HG02981 (cell line): ENCODE results near the gene MICU1.
"Not testable (repeated sequence)": the region's sequence is repeated elsewhere in the genome, so short reads cannot be mapped to it uniquely, and the experiment has no call there.

ENCODE experiments used
- ATAC-seq: cut with Tn5 transposase; IDR thresholded peaks from one replicate; pipeline ENCODE4 v1.9.1; 2021; ENCODE audit warnings: mild to moderate bottlenecking, moderate library complexity; ENCODE audit not compliant: unreplicated experiment

The MICU1 gene

DNA sequence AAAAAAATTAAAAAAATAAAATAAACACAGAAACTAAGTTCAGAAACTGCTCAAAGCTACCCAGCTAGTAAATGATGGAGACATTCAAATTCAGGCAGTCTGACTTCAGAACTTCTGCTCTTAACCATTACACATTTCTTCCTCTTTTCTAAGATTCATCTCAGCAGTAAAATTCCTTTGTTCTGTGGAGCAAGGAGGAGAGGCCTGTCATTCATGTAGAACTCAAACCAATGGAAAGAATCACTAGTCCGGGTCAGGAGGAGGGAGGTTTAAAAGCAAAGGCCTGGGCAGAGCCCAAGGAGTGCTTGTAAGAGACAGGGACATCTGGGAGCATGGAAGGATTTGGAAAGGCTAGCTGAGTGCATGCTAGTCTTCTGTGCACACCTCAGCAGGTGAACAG lies 233.3 kb downstream of the MICU1 start:
- no peak for ATAC-seq

DNA sequence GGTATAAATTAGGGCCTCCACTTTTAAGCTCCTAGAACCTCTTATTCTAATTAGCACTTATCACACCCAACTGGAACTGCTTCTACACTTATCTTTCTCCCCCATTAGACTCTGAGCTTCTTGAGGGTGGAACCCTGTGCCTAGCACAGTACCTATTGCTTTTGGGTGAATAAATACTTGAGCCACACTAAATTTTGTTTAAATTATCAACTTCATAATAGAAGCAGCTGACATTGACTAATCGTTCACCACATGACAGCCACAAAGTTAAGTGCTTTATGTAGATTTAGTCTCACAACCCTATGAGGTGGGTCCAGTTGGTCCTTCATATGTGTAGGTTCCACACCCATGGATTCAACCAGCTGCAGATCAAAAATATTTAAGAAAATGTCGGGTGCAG lies 235.1 kb downstream of the MICU1 start:
- ATAC-seq: no peak

DNA sequence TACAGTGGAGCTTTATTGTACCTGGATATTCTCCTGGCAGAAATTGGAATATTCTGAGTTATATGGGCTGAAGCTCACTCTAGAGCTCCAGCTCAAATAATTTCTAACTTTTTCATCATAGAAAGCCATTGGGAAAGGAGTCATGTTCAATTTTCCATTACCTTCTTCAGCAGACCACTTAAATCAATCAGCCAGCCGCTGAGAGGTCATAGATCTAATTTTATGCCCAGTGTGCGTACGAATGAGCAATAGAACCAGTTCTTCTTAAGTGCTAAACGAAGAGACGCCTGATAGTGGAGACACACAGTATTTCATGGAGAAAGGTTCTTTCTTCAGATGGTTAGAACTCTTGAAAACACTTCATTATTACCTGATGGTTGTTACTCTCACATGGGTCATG lies 236.2 kb downstream of the MICU1 start:
- no peak for ATAC-seq

DNA sequence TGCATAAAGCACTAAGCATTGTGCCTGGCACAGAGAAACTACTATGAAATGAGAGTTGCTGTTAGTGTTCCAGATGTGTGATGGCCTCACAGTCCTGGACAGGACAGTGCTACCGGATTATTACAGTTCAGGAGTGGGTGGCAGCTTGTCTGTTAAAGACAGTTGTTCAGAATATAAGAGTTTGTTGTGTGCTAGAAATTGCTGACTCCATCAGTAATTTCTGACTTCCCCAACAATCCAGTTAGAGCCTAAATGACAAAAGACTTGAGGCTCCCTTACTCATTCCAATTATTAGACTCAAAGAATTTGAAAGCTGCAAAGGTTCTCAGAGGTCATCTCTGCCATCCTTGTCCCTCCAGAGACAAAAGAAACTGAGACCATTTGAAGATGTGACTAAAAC lies 236.9 kb downstream of the MICU1 start:
- ATAC-seq: no peak

DNA sequence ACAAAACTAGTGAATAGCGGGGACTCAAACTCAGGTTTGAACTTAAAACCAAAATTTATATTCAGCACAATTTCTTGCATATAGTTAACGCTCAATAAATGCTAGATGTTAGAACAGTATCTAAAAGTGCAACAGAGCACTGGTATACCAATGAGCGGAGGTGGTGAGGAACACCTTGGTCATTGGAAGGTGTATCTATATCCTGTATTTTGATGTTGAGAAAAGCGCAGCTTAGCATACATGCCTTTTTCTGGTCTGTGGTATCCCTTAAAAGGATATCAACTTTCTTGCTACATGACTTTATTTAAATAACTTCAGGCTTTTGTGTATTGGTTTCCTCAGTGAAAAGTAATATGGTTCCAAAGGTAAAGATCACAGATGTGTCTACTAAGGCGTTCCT lies 237.8 kb downstream of the MICU1 start:
- no peak for ATAC-seq

DNA sequence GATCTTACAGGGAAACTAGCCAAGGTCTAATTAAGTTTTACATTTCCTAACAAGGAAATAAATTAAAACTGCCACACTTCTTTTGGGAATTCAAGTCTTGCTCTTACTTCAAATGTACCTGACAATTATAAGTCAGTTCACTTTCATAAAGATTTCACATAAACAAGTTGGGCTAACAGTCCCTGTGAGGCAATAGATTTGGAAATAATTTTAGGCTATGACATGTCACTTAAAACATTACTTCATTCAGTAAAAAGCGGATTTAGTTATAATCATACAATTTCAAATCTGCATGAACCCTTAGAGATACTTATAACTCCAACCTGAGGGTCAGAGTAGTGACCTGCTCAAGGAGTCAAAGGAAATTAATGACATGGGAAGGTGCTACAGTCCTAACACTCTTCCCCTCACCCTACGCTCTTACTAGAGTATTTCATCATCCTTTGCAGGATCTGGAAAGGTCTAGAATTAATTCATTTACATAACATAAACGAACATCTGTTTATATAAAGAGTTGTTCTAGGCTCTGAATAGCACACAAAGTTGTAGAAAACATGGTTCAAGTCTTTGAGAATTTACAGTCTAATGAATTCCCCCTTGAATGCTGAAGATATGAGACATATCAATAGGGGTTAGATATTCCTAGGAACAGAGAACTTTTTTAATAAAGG lies 238.8 kb downstream of the MICU1 start:
- no peak for ATAC-seq

DNA sequence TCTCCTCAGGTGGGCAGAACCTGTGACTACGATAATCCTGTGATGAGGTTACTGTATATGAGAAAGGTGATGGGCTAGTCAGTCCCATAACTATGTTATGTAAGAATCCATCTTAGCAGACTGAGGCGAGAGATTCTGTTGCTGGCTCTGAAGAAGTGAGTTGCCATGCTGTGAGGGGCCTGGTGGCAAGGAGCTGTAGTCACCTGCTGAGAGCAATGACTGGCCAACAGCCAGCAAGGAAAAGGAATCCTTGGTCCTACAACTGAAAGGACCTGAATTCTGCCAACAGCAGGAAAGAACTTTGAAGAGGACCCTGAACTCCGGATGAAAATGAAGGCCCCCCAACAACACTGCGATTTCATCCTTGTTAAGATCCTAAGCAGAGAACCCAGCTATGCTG lies 240.2 kb downstream of the MICU1 start:
- ATAC-seq: no peak

DNA sequence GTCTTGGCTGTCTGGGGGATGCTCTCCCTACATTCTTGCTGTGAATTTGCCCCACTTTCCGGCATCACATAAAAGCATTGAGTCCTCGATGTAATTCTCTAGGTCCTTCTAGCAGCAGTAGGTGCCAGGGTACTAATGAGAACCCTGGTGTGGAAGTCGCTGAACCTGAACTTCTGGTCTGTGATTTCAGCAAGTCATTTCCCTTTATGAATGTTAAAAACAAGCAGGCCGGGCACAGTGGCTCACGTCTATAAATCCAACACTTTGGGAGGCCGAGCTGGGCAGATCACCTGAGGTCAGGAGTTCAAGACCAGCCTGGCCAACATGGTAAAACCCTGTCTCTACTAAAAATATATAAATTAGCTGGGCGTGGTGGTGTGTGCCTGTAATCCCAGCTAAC lies 240.9 kb downstream of the MICU1 start:
- not testable (repeated sequence) for ATAC-seq

DNA sequence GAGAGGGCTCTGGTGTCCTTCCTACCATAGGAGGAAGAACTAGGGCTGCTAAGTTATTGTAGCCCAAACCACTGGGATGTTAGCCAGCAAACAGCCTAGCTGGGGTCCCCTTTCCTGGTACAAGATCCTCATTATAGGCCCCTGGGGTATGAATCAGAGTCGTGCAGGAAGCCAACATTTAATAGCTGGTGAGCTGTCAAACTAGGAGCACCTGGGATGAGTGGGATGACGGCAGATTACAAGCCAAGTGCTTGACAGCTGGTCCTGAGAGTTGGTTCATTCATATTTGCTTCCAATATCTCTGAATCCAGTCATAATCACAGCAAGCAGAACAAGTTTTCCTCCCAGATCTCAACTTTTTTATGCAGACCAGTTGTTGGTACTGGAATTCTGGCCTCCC lies 246.1 kb downstream of the MICU1 start:
- no peak for ATAC-seq

DNA sequence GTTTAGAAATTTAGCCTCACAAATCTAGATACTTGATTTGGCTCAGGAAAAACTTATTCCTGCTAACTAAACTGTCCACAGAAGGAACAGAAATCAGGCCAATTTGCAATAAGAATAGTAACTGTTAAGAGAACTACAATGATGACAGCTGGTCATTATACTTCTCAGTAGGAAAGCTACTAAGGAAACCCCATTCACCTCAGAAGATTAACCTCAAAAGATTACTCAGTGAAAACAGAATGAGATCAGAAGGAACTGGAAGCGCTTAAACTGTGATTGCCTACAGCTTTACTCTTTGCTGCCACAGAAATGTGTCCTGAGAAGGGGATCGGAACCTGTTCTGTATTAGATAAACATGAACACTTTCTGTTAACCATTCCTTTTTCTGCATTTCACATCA lies 246.8 kb downstream of the MICU1 start:
- ATAC-seq: no peak

DNA sequence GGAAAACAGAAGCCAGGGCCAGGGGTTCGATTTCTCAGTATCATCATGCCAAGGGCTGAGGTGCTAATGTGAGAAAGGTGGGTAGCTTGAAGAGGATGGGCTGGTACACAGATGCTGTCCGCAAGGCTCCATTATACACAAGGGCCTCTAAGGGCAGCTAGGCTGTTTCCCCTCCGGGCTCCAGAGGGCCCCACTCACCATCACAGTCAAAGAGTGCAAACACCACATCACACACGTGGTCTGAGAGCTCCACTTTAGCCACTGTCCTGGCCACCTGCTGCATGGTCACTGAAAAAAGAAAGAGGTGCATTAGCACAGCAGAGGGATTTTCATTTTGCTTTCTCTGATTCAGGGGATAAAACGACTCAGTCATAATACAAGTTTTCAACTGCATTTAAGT lies 250.3 kb downstream of the MICU1 start:
- ATAC-seq: no peak

DNA sequence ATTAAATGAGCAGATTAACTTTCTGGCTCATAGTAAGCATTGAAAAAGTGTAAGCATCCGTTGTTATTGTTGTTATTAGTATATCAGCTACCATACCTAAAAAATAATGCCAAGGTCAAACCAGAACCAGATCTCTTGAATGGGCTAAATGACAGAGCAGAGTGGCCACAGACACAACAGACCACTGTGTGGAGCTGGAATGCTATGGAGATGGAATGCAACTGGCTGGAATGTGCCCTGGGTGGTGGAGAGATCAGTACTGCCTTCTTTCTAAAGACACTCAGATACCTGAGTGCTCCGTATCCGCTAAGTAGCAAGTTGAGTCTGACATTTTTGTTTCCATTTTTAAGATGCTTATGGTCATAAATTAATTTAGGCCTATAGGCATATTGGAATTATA lies 250.7 kb downstream of the MICU1 start:
- no peak for ATAC-seq

DNA sequence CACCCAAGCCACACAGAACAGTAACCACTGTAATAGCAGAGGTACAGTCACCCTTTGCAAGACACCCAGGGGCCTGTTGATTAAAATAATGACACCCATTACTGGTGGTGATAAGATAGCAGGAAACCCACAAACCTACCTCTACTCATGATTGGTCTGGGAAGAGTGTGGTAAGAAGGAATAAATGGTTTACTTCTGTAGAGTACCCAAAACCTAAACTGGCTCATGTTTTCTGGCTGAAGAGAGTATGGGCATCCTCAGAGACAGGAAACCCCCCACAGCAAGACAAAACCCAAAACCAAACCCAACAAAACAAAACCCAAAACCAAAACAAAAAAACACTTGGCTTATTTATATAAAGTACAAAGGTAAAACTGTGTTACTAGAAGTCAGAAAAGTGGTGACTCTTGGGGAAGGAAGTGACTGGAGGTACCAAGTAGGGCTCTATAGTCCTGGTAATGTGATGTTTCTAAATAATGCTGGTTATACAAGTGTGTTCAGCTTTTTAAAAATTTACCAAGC lies 255.6 kb downstream of the MICU1 start:
- ATAC-seq: peak; percentile 51

DNA sequence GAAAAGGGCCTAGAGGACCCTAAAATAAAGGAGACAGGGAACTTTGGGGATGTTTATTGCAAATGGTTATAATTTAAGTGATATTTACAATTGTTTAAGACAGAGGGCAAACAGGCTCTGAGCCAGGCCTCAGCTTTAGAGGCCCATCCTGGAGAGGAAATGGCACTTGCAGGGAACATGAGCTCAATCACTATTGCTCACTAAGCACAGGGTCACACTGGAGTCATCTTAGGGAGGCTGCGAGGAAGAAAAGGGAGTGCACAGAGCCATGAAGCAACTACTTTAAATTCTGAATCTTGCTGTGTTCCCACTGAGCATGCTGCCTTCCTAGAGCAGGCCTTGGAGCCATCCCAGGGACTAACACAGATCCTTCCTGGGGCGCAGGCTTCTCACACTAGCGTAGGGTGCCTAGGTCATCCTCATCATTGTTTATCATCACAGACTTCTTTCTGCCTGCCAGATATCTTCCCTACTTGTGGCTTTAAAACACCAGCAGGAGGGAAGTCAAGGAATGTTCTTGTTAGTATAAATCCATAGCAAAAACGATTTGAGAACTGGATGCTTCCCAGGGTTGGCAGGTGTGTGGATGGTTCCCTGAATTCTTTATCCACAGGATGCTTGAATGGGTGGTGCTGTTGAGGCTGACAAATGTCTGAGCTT lies 258.4 kb downstream of the MICU1 start:
- no peak for ATAC-seq

DNA sequence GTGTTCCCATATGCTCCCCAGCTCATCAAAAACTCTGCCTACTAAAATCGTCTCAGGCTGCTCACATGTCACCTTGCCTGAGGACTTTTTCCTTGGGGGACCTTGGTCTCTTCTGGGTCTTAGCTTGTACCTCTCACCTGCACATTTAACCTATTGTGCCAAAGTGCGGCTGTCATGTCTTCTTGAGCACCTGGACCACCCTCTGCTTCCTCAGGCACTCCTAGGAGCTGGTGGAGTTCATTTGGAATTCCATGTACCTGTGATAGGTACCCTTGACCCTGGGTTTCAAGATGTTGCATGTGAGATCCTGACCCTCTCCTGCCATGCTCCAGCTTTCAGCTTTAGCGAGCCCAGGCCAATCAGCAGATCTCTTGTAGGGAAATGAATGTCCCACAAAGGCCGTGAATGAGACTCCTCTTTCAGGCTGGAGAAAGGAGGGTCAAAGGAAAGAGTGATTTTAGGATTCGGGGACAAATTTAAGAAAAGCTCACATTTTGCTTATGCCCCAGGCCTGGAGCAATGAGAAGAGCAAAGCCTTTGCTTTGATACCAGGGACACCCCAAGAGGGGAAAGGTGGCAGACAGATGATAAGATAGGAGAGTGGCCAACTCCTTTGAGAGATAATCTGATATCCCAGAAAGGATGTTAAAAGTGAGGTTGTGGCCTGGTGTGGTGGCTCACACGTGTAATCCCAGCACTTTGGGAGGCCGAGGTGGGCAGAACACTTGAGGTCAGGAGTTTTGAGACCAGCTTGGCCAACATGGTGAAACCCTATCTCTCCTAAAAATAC lies 260.6 kb downstream of the MICU1 start:
- ATAC-seq: no peak

DNA sequence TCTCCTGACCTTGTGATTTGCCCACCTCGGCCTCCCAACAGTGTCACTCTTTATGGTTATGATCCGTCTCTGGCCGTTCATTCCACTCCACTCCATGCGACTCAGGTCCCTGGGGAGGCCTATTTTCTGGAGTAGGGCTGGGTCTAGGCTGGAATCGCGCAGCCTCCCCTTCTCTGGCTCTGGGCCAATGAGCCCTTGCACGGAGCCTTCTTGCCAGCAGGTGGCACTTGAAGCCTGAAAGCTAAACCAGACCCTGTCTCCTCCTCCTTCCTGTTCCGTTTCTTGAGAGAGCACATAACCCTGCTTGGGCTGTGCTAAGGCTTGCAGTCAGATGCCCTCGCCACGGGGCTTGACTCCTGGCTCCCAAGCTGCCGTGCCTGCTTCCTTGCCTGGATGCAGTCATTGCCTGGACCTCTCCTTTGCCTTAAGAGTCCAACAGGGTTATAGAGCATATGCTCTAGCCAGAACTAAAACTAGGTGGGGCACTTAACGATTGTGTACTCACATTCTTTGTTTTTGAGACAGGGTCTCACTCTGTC lies 261.6 kb downstream of the MICU1 start:
- peak; percentile 89 for ATAC-seq

DNA sequence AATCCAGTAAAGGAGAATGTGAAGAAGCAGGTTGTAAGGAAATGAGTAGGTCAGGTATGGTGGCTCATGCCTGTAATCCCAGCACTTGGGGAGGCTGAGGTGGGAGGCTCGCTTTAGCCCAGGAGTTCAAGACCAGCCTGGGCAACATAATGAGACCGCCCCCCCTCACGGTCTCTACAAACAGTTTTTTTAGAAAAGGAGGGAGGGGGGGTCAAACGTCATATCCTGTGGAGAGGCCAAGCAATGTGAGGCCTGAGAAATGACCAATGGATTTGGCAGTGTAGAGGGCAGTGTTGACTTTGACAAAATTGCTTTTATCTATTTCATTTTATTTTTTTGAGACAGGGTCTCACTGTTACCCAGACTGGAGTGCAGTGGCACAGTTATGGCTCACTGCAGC lies 268.9 kb downstream of the MICU1 start:
- no peak for ATAC-seq

DNA sequence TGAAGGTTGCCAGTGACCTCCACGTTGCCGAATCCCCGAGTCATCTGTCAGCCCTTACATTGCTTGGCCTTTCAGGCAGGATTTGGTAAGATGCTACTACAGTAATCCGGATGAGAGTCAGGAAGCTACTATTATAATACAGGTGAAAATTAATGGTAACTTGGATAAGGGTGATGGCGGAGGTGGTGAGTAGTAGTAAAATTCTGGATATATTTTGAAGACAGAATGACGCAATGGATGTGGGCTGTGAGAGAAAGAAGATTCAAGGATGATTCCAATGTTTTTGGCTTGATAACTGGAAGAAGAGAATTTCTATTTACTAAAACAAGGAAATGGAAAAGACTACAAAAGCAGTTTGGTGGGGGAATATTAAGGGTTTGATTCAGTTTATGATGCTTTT lies 269.8 kb downstream of the MICU1 start:
- no peak for ATAC-seq

DNA sequence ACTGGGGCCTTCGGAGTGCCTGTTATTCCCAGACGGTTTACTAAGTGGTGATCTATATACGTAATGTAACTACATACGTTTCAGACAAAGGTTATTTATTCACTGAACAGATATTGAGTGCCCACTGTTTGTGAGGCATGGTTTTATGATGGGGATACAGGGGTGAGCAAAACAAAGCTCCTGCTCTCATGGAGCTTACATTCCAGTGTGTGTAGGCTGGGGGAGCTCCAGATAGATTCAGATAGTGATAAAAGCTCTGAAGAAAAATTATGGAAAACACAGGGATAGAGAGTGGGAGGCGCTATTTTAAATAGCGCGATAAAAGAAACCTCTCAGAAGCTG lies 270.7 kb downstream of the MICU1 start:
- no peak for ATAC-seq

DNA sequence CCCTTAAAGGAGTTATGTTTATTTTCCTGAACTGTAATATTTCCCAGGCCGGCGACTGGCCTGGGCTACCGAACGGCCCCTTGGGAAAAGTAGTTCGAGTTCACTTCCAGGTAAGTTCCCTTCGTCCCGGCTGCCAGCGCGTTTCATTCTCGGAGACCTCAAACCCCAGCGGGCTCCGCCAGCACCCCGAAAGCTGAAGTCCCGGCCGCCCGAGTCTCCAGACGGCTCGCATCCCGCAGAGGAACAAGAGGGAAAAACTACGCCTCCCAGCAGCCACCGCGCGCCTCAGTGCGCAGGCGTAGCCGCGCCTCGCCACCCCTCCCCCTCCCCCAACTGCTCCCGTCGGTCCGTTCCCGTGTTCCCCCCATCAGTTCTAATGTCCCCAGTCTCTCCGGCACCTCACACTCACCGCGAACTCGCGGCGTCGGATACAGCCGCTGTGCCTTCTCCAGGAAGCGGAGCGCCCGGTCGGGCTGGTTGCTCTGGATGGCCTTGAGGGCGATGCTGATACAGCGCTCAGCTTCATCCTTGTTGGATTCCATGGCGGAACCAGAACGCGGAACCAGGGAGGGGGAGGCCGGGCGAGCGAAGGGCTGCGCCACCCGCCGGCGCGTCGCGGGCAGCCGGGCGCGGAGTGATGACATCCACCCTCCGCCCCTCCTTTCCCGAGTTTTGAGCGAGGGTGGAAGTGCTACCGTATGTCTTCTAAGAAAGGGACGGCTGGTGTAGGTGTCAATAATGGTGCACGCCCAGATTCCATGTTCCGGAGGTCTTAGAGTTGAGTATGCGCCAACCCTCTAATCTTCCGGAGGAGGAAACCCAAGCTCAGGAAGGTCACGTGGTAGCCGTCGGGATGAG lies 271.3 kb downstream of the MICU1 start, which contains the start of gene DNAJB12:
DNAJB12 (minus strand) TSS at position 564 of the 858 bp plus-strand sequence; CDS start at position 542, 22 bp downstream.
- ATAC-seq: peak; percentile 66

DNA sequence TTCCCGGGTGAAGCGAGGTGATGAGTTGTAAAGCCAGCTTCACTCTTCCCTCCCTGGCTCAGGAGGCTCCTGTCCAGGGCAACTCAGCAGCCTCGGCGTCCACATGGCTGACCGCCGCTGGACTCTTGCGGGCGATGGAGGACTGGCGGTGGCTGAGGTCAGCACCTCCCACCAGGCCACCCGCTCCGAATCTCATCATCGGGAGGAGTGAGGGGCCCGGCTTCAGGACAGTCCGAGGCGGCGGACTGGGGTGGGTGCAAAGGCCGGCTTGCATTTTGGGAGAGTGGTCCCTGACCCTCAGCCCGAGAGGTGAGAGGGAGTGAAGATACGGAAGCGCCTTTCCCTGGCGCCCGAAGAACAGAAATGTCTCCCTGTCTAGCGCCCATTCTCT lies 271.9 kb downstream of the MICU1 start:
- ATAC-seq: peak; percentile 9
